Ectodermal cell (in vitro differentiated cells): Measurements from ENCODE around the gene VGLL4.

ENCODE experiments used
- H3K27ac ChIP-seq: 2 replicates; pipeline ENCODE4 v1.7.0; 2013; ENCODE audit warnings: mild to moderate bottlenecking, low read depth, low read length; ENCODE audit not compliant: insufficient read depth, poor library complexity, severe bottlenecking
- H3K27me3 ChIP-seq: 2 replicates; pipeline ENCODE4 v1.7.0; 2013; ENCODE audit warnings: mild to moderate bottlenecking, low read length; ENCODE audit not compliant: insufficient read depth, control insufficient read depth, poor library complexity, severe bottlenecking
- H3K36me3 ChIP-seq: one replicate; pipeline ENCODE4 v1.7.0; 2013; ENCODE audit warnings: low read length; ENCODE audit not compliant: control insufficient read depth, insufficient read depth
- H3K4me1 ChIP-seq: one replicate; pipeline ENCODE4 v1.7.0; 2013; ENCODE audit warnings: low read length; ENCODE audit not compliant: control insufficient read depth, insufficient read depth
- H3K4me3 ChIP-seq: 2 replicates; pipeline ENCODE4 v1.7.0; 2013; ENCODE audit warnings: low read depth, low read length, control low read depth; ENCODE audit not compliant: insufficient read depth
- H3K9me3 ChIP-seq: 2 replicates; pipeline ENCODE4 v1.7.0; 2013; ENCODE audit warnings: mild to moderate bottlenecking, low read length, moderate library complexity; ENCODE audit not compliant: control insufficient read depth
- WGBS, 2 experiments: methylation state at CpG; one replicate each; pipeline ENCODE4 v1.1.7; 2013; ENCODE audit warnings: missing lambda C conversion rate in 2 of 2; 5-methylcytosine and 5-hydroxymethylcytosine counted together

VGLL4 gene

DNA sequence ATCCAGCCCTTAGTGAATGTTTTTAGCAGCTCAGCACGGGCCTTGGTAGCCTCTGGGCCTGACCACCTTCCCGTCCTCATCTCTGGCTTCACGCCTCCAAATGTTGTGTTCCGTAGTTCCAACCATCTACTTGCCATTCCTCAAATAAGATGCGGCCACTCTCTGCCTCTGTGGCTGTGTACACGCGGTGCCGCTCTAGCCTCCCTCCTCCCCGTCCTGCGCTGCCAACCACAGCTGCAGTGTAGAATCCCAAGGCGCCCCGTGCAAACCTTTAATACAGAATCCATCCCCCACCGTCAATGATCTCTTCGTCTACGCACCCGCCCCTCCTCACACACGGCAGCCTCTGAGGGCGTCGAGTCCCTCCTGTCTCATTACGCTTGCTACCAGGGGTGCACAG lies 77.2 kb downstream of the VGLL4 start:
- Histone ChIP-seq H3K4me3 (no peak overlapping the region), H3K4me1 (peaks cover 2% of the 10 kb centered on the region), H3K36me3 (peaks cover 13% of the 10 kb centered on the region), H3K27ac (no peak overlapping the region), H3K27me3 (no peaks in the 10 kb centered on the region), H3K9me3 (no peaks in the 10 kb centered on the region)
- 96 to 97% methylated on average over 20 of the region's 20 CpGs for WGBS, 2 experiments

DNA sequence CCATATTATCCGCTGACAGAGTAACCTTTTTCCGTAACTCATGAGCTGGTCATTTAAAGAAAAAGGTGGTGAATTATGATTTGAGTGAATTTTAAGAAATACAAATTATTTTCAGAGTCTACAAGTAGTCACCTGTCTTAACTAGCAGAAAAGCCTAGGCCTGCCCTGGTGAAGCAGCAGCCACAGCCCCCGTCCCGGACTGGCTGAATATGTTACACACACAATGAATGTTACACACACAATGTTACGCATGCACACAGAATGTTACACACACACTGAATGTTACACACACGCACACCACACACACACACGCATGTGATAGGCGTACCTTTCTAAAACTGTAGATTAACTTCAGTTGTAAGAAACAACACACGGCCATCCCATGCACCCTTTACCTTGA lies 77.8 kb downstream of the VGLL4 start:
- Histone ChIP-seq H3K27me3 (no peaks in the 10 kb centered on the region), H3K9me3 (no peaks in the 10 kb centered on the region), H3K27ac (no peak overlapping the region), H3K4me1 (peaks cover 8% of the 10 kb centered on the region), H3K4me3 (no peak overlapping the region), H3K36me3 (peaks cover 13% of the 10 kb centered on the region)
- WGBS, 2 experiments, result 90 to 97% methylated on average over 7 to 9 of the region's 9 CpGs

GRCh38 chr3:11565492-11565891 lies 78.2 kb downstream of the VGLL4 start:
- Histone ChIP-seq H3K9me3 (no peaks in the 10 kb centered on the region), H3K36me3 (peaks cover 13% of the 10 kb centered on the region), H3K27me3 (no peaks in the 10 kb centered on the region), H3K4me1 (peaks cover 12% of the 10 kb centered on the region), H3K4me3 (no peak overlapping the region), H3K27ac (no peak overlapping the region)
- 93 to 96% methylated on average over 12 of the region's 12 CpGs for WGBS, 2 experiments

DNA sequence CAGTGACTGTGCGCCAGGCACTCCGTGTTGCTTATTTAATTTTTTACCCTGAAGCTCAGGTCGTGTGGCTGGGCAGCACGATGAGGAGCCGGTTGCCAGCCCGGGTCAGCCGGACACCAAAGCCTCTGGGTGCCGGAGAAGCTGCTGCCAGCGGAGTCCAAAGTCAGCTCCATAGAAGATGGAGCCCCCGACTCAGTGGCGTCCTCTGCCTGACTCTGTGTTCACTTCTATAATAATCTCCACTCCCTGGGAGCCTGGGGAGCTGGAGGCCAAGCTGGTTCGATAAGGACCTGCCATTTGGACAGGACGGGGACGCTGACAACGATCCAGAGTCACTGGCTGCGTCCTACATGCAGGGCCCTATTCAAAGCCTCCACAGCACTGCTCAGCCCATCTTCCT lies 78.6 kb downstream of the VGLL4 start:
- no peaks in the 10 kb centered on the region for H3K27me3 ChIP-seq
- no peak overlapping the region for H3K4me3 ChIP-seq
- H3K9me3 ChIP-seq, result no peaks in the 10 kb centered on the region
- H3K36me3 ChIP-seq, result peaks cover 13% of the 10 kb centered on the region
- no peak overlapping the region for H3K27ac ChIP-seq
- H3K4me1 ChIP-seq, result peaks cover 15% of the 10 kb centered on the region
- WGBS, 2 experiments, result 96 to 97% methylated on average over 16 of the region's 16 CpGs

- 94 to 96% methylated on average over 19 of the region's 19 CpGs for WGBS, 2 experiments
- Histone ChIP-seq H3K27ac (no peak overlapping the region), H3K36me3 (peaks cover 13% of the 10 kb centered on the region), H3K27me3 (no peaks in the 10 kb centered on the region), H3K4me3 (no peak overlapping the region), H3K9me3 (no peaks in the 10 kb centered on the region), H3K4me1 (peaks cover 15% of the 10 kb centered on the region)
Observed at GRCh38 chr3:11564577-11565001, 79.1 kb downstream of the VGLL4 start.

DNA sequence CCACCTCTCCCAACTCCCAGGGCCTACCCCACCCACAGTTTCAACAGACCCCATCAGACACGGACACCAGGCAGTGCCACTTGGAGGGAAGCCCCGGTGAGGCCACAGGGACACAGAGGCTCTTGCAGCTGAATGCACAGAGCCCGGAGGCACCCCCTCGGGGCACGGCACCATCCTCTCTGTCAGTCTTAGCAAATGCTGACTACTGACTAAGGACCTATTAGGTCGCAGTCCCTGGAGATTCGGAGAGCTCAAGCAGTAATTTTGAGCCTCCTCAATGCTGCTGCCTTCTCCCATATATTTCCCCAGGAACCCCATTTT lies 79.9 kb downstream of the VGLL4 start:
- no peaks in the 10 kb centered on the region for H3K9me3 ChIP-seq
- H3K27ac ChIP-seq, result no peak overlapping the region
- WGBS, 2 experiments, result 94 to 97% methylated on average over 7 of the region's 7 CpGs
- H3K4me1 ChIP-seq, result peaks cover 15% of the 10 kb centered on the region
- H3K27me3 ChIP-seq, result no peaks in the 10 kb centered on the region
- no peak overlapping the region for H3K4me3 ChIP-seq
- peaks cover 19% of the 10 kb centered on the region for H3K36me3 ChIP-seq

- Histone ChIP-seq H3K27me3 (no peaks in the 10 kb centered on the region), H3K27ac (no peak overlapping the region), H3K4me3 (no peak overlapping the region), H3K4me1 (peaks cover 15% of the 10 kb centered on the region), H3K36me3 (peaks cover 23% of the 10 kb centered on the region), H3K9me3 (no peaks in the 10 kb centered on the region)
- WGBS, 2 experiments, result 94 to 95% methylated on average over 16 of the region's 16 CpGs
Observed at GRCh38 chr3:11563159-11563864, 80.4 kb downstream of the VGLL4 start.

- no peaks in the 10 kb centered on the region for H3K27me3 ChIP-seq
- H3K4me1 ChIP-seq, result peaks cover 15% of the 10 kb centered on the region
- no peak overlapping the region for H3K4me3 ChIP-seq
- H3K36me3 ChIP-seq, result peaks cover 26% of the 10 kb centered on the region
- 94 to 95% methylated on average over 17 of the region's 17 CpGs for WGBS, 2 experiments
- H3K9me3 ChIP-seq, result no peaks in the 10 kb centered on the region
- no peak overlapping the region for H3K27ac ChIP-seq
Observed at GRCh38 chr3:11562277-11562881, 81.3 kb downstream of the VGLL4 start.

GRCh38 chr3:11560746-11561145 lies 83.0 kb downstream of the VGLL4 start:
- no peaks in the 10 kb centered on the region for H3K27me3 ChIP-seq
- peak overlapping the region; percentile 11 for H3K27ac ChIP-seq
- H3K4me3 ChIP-seq, result no peak overlapping the region
- H3K9me3 ChIP-seq, result no peaks in the 10 kb centered on the region
- WGBS, 2 experiments, result 90% methylated on average over 12 of the region's 12 CpGs
- peaks cover 21% of the 10 kb centered on the region for H3K36me3 ChIP-seq
- H3K4me1 ChIP-seq, result peaks cover 20% of the 10 kb centered on the region

- H3K27me3 ChIP-seq, result no peaks in the 10 kb centered on the region
- H3K9me3 ChIP-seq, result no peaks in the 10 kb centered on the region
- peaks cover 20% of the 10 kb centered on the region for H3K4me1 ChIP-seq
- H3K4me3 ChIP-seq, result no peak overlapping the region
- H3K36me3 ChIP-seq, result peaks cover 21% of the 10 kb centered on the region
- 93 to 95% methylated on average over 15 of the region's 15 CpGs for WGBS, 2 experiments
- peak overlapping the region; percentile 11 for H3K27ac ChIP-seq
Observed at GRCh38 chr3:11559816-11560633, 83.7 kb downstream of the VGLL4 start.
